ENCODE measurements around the gene SEBOX.

GRCh38 chr17:28385406-28385805, 20.4 kb upstream of the SEBOX start:
- TF ChIP-seq GATA2 (IDR thresholded peaks at IDR 0.05; ENCODE audit: low read depth, low read length) (no peak), GATA3 (IDR thresholded peaks at IDR 0.05; ENCODE audit: low read depth, low read length) (no peak)
